ACC112 (cell line): ENCODE measurements around the gene DDX56.

Experiments used
- H2AFZ ChIP-seq: fragments of 200-600 bp; sonication (generic); one replicate; pipeline ENCODE4 v1.6.0; 2017; ENCODE audit warnings: antibody characterized with exemption, low read length; ENCODE audit not compliant: unreplicated experiment
- H3K27ac ChIP-seq: fragments of 200-600 bp; sonication (generic); 2 replicates; pipeline ENCODE4 v1.5.1; 2014; ENCODE audit warnings: low read depth, mild to moderate bottlenecking, antibody characterized with exemption, low read length, moderate library complexity
- H3K27me3 ChIP-seq: fragments of 200-600 bp; sonication (generic); 2 replicates; pipeline ENCODE4 v1.6.1; 2014; ENCODE audit warnings: mild to moderate bottlenecking, antibody characterized with exemption, low read length, moderate library complexity, mixed read lengths; ENCODE audit not compliant: insufficient read depth
- H3K36me3 ChIP-seq: fragments of 200-600 bp; sonication (generic); 2 replicates; pipeline ENCODE4 v1.6.1; 2016; ENCODE audit warnings: mild to moderate bottlenecking, antibody characterized with exemption, low read length, moderate library complexity, mixed read lengths; ENCODE audit not compliant: insufficient read depth
- H3K4me1 ChIP-seq: fragments of 200-600 bp; sonication (generic); one replicate; pipeline ENCODE4 v1.6.1; 2016; ENCODE audit warnings: low read length, mixed read lengths; ENCODE audit not compliant: insufficient read depth, unreplicated experiment, control insufficient read depth
- H3K4me3 ChIP-seq: fragments of 200-600 bp; sonication (generic); 2 replicates; pipeline ENCODE4 v1.5.1; 2014; ENCODE audit warnings: mild to moderate bottlenecking, low read depth, low read length
- H3K79me2 ChIP-seq: fragments of 200-600 bp; sonication (generic); one replicate; pipeline ENCODE4 v1.6.0; 2016; ENCODE audit warnings: low read length; ENCODE audit not compliant: control insufficient read depth, unreplicated experiment, insufficient read depth

DDX56 gene

GRCh38 chr7:44595934-44596635, 22.4 kb upstream of the DDX56 start:
- Histone ChIP-seq H3K79me2 (no peaks in the 10 kb centered on the region), H3K36me3 (no peaks in the 10 kb centered on the region), H3K27me3 (no peaks in the 10 kb centered on the region), H2AFZ (no peak overlapping the region), H3K4me1 (peaks cover 6% of the 10 kb centered on the region), H3K27ac (no peak overlapping the region), H3K4me3 (no peak overlapping the region)

- H3K4me3 ChIP-seq, result no peak overlapping the region
- no peak overlapping the region for H2AFZ ChIP-seq
- no peak overlapping the region for H3K27ac ChIP-seq
- no peaks in the 10 kb centered on the region for H3K4me1 ChIP-seq
- no peaks in the 10 kb centered on the region for H3K36me3 ChIP-seq
- no peaks in the 10 kb centered on the region for H3K27me3 ChIP-seq
- H3K79me2 ChIP-seq, result no peaks in the 10 kb centered on the region
Measured at GRCh38 chr7:44590910-44591309, 17.2 kb upstream of the DDX56 start.

- Histone ChIP-seq H3K4me1 (peaks cover 2% of the 10 kb centered on the region), H3K79me2 (no peaks in the 10 kb centered on the region), H3K27ac (no peak overlapping the region), H2AFZ (no peak overlapping the region), H3K36me3 (no peaks in the 10 kb centered on the region), H3K27me3 (no peaks in the 10 kb centered on the region), H3K4me3 (no peak overlapping the region)
Measured at GRCh38 chr7:44587843-44588711, 14.4 kb upstream of the DDX56 start.

GRCh38 chr7:44583146-44583865, 9.6 kb upstream of the DDX56 start:
- peak overlapping the region; percentile 79; the same call in 1 of the 2 replicates for H3K27ac ChIP-seq
- H3K4me3 ChIP-seq, result peak overlapping the region; percentile 100
- peaks cover 11% of the 10 kb centered on the region for H3K4me1 ChIP-seq
- H3K79me2 ChIP-seq, result peaks cover 16% of the 10 kb centered on the region
- H3K27me3 ChIP-seq, result no peaks in the 10 kb centered on the region
- peaks cover 5% of the 10 kb centered on the region for H3K36me3 ChIP-seq
- H2AFZ ChIP-seq, result peak overlapping the region; percentile 88

GRCh38 chr7:44581879-44582603, 8.3 kb upstream of the DDX56 start, which contains the start of gene TMED4:
TSS of gene TMED4 (minus strand) at chr7:44582231. CDS start at chr7:44582206, 25 bp downstream.
- H3K4me1 ChIP-seq, result peaks cover 11% of the 10 kb centered on the region
- no peaks in the 10 kb centered on the region for H3K27me3 ChIP-seq
- H3K36me3 ChIP-seq, result peaks cover 5% of the 10 kb centered on the region
- peak within 1 kb of the TSS; percentile 79 for H3K27ac ChIP-seq
- peak within 1 kb of the TSS; percentile 90 for H2AFZ ChIP-seq
- H3K79me2 ChIP-seq, result peaks cover 16% of the 10 kb centered on the region
- H3K4me3 ChIP-seq, result peak within 1 kb of the TSS; percentile 100

GRCh38 chr7:44580945-44581878, 7.5 kb upstream of the DDX56 start:
- H3K36me3 ChIP-seq, result peaks cover 5% of the 10 kb centered on the region
- peak overlapping the region; percentile 40; the same call in 1 of the 2 replicates for H3K27ac ChIP-seq
- H2AFZ ChIP-seq, result peak overlapping the region; percentile 90
- H3K4me1 ChIP-seq, result peaks cover 11% of the 10 kb centered on the region
- peak overlapping the region; percentile 100 for H3K4me3 ChIP-seq
- peaks cover 16% of the 10 kb centered on the region for H3K79me2 ChIP-seq
- no peaks in the 10 kb centered on the region for H3K27me3 ChIP-seq

- peaks cover 44% of the 10 kb centered on the region for H3K79me2 ChIP-seq
- no peak overlapping the region for H3K27ac ChIP-seq
Measured at GRCh38 chr7:44576228-44576627, 2.5 kb upstream of the DDX56 start.

GRCh38 chr7:44575054-44575453, 1.3 kb upstream of the DDX56 start:
- Histone ChIP-seq H3K4me3 (peak overlapping the region; percentile 95), H2AFZ (no peak overlapping the region), H3K27me3 (no peaks in the 10 kb centered on the region), H3K4me1 (peaks cover 17% of the 10 kb centered on the region), H3K27ac (no peak overlapping the region), H3K36me3 (peaks cover 20% of the 10 kb centered on the region), H3K79me2 (peaks cover 38% of the 10 kb centered on the region)

More at GRCh38 chr7:44576228-44576627, 2.5 kb upstream of the DDX56 start:
- Histone ChIP-seq H3K4me1 (peaks cover 22% of the 10 kb centered on the region), H3K4me3 (no peak overlapping the region), H3K27me3 (no peaks in the 10 kb centered on the region), H3K36me3 (peaks cover 17% of the 10 kb centered on the region), H2AFZ (no peak overlapping the region)

GRCh38 chr7:44574287-44574872, 672 bp upstream of the DDX56 start:
- Histone ChIP-seq H3K4me1 (peaks cover 17% of the 10 kb centered on the region), H3K27ac (peak overlapping the region; percentile 32; the same call in 1 of the 2 replicates), H3K4me3 (peak overlapping the region; percentile 95), H2AFZ (peak overlapping the region; percentile 44), H3K79me2 (peaks cover 35% of the 10 kb centered on the region), H3K27me3 (no peaks in the 10 kb centered on the region), H3K36me3 (peaks cover 23% of the 10 kb centered on the region)
